Pons (tissue), 1 donor: Measurements from ENCODE around the gene OGFRL1.

Experiments used
- DNase-seq: peaks from one replicate; pipeline ENCODE4 v3.0.0-alpha.2; 2016; ENCODE audit warnings: low spot score

OGFRL1 gene

DNA sequence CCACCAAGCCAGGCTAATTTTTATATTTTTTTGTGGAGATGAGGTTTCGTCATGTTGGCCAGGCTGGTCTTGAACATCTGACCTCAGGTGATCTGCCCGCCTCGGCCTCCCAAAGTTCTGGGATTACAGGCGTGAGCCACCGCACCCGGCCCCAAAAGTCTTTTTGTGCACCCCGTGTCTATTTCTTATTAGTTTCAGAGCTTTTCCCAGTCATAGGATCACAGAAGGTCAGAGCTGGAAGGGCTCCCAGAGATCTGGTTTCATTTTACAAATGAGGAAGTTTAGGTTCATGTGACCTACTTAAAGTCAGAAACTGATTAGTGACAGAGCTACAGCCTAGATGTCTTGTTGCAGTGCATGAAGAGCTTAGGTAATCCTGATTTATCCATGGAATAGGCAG is 1.6 kb upstream of the OGFRL1 start:
- peak; percentile 81 for DNase-seq

DNA sequence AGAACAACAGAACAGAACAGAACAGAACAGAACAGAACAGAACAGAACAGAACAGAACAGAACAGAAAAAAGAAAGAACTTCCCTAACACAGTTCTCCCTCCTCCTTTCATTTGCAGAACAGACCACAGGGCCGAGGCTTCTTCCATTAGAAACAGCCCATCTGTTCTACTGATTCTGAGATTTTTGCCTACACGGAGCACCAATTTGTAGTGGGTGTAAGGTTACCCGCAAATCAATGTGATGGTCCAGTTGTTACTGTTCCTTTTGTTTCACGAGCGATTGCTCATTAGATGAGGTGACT is 734 bp upstream of the OGFRL1 start:
- DNase-seq, result no peak

DNA sequence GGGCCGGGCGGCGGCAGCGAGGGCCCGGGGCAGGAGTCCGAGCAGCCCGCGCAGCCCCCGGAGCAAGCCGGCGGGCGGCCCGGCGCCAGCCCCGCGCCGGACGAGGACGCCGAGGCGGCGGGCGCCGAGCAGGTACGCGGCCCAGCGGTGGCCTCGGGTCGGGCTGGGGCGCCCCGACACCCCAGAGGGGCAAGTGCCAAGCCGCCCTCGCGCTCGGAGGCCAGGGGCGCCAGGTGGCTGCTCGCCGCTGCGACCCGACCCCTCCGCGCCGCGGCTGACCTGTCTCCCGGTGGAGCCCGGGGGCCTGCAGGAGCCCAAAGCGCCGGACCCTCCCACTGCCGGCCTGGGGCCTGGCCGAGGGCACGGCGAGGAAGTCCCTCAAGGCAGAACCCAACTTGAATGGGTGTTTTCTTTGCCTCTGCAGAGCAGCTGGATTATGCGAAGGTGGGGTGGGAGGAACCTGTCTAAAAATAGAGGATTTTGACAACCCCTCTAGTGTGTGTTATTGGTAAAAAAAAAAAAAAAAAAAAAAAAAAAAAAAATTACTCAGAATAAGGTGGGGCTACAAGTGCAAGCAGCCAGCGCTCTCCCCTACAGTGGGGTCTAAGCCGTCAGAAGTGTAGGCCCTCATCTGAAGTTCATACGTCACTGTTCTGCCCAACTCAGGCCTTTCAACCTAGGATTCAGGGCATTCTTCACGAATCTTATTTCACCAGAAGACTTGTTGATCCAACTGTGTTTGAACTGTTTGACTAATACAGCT is 609 bp downstream of the OGFRL1 start:
- DNase-seq, result peak; percentile 43

DNA sequence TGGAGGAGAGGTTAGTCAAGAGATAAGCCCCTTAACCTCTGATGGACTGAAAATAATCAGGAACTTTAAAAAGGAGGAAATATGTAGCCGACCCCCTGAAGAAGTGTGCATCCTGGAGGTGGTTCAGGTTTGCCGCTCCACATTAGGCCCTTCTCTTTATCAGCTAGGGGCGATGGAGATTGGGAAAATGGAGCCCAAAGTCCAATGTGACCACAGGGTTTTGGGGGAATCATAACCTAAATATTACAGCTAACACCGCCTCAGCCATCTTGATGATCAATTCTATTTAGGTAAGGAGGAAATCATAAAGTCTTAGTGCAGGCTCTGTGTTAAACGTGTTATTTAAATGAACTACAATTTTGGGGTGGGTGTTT is 1.2 kb downstream of the OGFRL1 start:
- DNase-seq, result no peak

DNA sequence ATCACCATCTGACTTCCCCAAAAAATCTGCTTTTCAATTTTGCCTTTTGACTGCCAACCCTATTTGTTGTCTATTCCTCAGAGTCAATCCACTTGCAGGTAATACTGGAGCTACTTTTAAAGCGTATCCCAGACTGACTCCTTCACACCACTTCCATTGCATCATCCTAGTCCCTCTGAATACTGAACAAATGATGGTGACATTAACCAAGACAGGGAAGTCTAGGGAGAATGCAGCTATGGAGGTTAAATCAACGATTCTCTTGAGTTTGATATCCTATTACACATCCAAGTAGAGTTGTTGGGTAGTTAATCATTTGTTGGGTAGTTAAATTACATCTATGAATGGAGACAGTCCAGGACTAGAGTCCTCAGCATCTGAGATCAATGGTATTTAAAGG is 2.0 kb downstream of the OGFRL1 start:
- peak; percentile 31 for DNase-seq

DNA sequence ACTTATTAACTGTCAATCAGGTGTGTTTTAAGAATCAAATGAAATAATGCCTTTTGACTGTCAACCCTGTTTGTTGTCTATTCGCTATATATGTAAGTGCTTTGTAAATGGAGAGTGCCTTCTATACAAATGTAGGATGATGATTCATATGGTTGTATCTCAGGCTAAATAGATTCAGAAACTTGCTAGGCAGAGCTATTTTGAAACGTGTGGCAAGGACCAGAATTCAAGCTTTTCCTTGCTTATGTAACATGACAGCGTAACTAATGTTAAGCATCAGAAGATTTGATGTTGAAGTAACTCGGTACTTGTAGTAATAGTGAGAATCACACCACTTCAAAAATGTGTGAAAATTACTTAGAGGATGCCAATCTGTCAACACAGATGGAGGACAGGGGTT is 3.4 kb downstream of the OGFRL1 start:
- peak; percentile 40 for DNase-seq

DNA sequence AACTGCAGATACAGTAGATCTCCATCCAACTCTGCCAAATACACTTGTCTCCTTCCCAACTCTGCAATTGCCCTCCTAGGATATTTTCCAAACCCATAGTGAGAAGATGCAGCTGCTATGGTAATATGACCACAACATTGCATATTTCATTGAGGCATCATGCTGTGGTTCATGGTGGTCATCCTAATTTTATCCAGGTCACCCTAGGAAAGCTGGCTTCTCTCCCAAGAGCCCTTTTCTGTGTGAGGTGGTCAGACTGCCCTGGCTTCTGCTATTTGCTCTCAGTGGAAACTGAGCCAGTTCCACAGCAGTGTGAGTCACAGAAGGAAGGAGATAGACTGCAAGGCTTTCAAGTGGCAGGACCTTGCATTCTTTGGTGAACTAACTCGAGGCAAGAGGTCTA is 5.5 kb downstream of the OGFRL1 start:
- peak; percentile 66 for DNase-seq

DNA sequence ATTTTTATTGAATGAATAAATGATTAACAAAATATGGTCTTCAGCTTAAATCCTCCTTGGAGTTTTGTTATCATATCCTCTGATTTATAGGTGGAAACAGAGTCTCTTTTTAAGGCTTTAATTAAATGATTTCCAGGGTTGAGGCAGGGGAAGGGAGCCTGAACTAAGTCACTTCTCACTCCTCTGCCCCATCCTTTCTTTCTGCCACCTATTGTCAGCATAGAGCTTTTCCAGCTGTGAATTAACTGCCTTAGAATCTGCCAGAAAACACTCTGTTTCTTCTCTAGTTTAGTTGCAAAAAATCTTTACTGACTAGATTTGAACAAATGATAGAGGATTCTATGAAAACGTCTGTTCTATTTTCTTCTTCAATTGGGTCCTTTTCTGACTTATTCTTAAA is 9.8 kb downstream of the OGFRL1 start:
- no peak for DNase-seq

DNA sequence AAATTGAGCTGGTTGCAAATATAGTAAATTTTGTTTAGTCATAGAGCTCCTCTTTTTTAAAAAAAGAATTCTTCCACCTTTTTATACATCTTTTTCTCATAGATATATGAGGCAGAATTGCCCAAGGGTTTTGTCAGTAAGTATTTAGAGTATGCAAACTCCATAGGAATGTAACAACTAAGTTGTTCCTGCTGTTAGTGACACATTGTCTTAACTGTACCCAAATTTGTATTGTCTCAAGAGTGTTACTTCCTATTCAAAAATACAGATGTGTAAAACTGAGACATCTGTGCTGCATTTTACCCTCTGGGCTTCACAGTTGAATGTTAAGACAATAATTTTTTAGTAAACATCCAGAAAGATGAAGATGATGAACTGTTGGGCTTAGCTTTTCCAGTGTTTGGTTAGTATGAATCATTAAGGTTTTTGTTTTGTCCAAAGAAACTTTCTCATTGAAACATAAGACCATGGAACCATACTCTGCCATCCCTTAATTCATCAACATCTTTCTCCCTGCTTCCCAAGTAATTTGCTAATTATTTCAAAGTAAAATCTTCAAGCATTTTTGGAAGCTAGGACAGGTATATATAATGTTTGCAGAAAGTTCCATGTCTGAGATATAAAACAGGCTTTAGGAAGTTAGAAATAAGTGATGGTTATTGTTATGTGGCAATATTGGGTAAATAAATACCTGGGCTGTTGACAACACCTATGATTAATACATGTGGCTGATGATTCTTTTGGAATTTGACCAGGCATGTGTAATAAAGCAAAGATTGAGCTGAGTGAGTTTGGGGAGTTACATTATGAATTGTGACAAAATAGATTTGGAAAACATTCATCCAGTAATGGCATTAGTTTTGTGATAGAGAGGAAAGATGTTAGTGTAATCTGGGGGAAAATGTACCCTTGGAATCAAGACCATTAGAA is 11.2 kb downstream of the OGFRL1 start:
- no peak for DNase-seq

DNA sequence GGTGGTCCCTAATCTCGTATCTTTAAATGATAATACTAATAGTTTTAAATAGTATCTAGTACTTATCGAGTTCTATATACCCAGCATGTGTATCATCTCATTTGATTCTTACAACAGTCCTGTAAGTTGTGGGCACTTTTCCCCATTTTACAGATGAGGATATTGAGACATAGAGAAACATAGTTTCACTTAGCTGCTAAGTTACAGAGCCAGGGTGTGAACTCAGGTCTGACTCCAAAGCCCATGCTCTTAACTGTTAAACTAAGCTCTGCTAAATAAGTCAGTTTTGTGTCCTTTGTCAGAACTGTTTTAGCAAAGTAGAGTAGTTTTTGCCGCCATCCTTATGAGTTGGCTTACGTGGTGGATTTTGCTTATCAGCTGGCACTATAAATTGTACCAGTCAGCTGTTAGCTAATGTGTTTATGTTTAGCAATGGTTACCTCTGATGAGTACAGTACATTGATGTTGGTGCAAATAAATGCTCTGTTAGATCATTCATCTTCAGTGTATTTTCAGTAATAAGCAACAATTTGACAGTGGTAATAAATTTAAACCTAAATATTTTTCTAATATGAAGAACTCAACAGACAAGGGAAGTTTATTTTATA is 12.1 kb downstream of the OGFRL1 start:
- DNase-seq, result no peak

DNA sequence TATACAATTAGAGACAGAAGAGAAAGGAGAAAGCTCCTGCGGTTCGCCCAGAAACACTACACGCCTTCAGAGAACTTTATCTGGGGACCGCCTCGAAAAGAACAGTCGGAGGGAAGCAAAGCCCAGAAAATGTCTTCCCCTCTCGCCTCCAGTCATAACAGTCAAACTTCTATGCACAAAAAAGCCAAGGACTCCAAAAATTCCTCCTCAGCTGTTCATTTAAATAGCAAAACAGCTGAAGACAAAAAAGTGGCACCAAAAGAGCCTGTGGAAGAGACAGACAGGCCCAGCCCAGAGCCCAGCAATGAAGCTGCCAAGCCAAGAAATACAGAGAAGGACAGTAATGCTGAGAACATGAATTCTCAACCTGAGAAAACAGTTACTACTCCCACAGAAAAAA is 12.9 kb downstream of the OGFRL1 start:
- DNase-seq, result no peak

DNA sequence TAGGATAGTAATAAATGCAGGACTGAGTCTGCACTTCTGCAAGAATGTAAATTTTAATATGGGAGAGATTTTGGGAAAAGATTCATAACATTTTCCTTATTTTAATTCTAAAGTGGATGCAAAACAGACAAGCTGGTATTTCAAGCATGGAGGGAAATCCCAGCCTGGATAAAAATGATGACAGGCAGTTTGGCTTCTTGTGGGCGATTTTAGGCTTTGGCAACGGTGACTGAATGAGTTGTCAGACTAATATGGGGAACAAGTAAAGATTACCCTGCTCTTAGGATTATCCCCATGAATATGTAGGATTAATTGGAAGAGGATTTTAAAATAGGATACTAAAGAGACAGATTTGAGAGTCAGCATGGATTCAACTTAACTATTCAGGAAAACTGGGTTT is 21.0 kb downstream of the OGFRL1 start:
- DNase-seq, result no peak

DNA sequence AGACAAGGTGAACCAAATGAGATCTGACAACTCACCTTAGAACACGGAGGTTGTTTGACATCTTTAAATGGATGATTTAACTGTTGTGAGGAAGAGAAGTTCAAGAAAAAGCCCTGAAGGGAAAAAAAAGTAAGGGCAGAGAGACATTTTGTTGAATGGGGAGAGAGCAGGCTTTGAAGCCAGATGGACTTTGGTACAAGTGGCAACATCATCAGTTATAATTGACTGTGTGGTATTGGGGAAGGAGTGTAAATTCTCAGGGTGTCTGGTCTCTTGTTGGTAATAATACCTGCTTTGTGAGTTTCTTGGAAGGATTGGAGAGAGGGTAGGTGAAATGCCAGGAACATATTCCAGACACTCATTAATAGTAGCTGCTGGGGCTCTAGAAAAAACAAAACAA is 21.6 kb downstream of the OGFRL1 start:
- no peak for DNase-seq

DNA sequence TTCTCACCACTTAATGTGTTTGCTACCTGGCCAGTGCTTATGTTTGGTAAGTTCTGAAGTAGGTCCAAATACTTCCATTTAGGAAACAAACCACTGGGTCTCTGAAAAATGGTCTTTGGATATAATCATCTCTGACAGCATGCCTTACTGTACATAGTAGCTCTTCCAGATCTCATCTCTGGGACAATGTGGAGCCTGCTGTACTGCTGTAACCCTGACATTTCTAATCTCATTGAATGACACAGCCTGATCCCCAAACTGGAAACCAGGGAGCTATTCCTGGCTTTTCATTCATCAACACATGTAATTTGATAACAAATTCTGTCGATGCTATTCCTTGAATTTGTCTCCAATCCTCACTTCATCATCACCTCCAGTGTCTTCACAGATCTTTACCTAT is 23.5 kb downstream of the OGFRL1 start:
- no peak for DNase-seq

DNA sequence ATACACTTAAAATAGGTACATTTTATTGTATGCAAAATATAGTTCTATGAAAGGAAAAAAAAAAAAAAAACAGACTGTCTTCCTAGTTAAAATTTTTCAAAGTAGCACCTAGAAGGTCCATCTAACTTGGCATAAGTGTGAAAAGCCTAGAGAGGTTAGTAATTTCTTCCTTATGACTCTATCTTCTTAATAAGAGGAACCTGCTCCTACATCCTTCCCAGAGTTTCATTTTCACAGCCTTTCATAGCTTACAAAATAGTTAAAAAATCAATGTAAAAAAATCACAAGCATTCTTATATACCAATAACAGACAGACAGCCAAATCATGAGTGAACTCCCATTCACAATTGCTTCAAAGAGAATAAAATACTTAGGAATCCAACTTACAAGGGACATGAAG is 28.8 kb downstream of the OGFRL1 start:
- no peak for DNase-seq

DNA sequence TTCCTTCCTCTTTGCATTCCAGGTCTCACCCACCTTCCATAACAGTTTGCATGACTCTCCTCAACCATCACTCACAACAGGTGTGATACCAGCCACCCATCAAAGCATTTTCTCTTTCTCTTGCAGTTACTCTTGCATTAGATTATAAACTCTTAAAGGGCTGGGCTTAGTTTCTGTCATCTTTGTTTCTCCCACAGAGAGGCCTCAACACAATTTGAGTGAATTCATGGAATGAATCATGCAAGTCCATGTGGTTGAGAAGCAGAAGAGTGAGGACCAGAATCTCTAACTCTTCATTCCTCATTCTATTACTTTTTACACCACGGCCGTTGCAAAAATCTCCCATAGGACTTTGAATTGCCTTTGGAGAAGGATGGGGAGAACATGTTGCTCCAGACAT is 31.4 kb downstream of the OGFRL1 start:
- no peak for DNase-seq

DNA sequence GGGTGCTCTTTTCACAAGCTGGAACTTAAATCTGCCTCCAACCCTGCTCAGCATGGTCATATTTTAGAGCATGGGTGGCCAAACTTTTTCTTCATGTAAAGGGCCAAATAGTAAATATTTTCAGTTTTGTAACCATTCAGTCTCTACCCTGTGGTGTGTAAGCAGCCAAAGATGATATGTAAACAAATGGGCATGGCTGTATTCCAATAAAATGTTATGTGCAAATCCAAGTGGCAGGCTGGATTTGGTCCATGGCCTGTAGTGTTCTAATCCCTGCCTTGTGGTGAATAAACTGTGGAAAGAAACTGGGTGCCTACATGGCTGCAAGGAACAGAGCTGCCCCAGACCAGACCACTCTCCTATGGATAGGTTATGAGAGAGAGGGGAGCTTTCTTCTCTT is 32.7 kb downstream of the OGFRL1 start:
- DNase-seq, result no peak

DNA sequence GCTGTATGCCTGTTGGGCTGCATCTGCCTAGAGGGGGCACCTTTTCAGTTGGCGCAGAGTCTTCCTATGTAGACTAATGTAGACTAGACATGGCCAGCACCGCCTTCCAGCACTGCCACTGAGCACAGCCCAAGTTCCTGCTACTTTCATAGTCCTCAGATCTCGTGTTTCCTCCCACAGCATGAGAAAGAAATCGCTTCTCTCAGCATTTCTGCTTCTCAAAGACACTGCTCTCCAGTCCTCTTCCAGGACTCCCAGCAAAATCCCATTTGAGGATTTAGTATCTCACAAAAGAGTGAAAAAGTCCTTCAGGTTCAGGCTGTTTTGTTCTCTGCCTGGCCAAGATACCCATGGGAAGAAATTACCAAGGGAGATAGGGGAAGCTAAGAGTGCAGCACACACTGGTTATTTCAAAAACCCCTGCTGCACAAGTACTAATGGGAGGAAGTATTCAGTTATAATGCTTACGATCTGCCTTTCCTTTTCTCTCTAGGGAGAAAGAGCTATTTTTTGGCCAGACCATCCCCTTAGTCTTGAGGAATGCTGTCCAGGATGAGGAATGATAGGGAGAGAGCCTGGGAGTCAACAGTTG is 35.7 kb downstream of the OGFRL1 start:
- peak; percentile 64 for DNase-seq

DNA sequence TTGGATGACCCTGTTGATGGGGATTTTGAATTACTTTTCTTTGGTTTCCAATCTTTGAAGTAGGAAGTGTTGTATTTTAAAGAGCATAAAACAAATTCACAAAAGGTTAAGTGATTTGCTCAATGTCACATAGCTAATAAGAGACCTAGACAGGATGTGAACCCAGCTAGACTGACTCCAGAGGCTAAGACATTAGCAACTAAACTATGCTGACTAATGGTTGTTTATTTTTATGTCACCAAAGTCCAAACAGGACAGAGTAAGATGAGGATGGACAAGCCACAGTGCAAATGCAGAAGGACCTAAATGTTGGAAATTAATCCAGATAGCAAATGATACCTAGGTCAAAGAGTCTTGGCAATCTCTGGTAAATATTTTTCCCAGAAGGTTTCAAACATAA is 38.0 kb downstream of the OGFRL1 start:
- DNase-seq, result no peak

DNA sequence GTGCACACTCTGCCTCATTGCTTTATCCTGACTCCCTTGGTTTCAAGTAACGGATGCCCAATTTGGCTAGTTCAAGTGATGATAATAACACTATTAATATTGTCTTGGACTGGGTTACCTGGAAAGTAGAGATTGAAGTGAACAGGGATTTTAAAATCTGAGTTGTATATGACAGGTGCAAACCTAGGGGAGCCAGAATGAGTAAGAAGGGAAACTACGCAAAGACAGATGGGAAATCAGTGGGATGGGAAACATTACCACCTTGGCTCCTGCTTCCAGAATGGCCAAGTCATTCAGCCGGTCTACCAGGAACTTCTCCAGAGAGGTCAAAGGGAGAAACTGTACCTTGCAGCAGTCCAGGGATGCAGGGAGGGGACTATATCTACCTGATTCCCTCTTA is 41.9 kb downstream of the OGFRL1 start:
- DNase-seq, result no peak

DNA sequence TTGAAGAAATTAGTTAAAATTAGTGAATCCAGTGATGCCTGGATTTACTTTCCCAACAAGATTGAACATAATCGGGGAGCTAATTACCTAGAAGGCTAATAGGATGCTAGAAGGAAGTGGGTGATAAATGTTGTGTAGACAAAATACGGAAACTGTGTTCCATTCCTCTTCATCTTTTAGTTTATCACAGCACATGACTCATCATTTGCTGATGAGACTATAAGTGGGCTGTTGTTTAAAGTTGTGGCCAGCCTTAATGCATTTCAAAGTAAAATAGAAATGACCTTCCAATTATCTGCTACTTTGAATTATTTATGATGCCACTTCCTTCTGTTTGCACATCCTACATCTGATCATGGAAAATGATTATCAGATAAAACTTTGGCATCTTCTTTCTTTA is 43.4 kb downstream of the OGFRL1 start:
- DNase-seq, result no peak

DNA sequence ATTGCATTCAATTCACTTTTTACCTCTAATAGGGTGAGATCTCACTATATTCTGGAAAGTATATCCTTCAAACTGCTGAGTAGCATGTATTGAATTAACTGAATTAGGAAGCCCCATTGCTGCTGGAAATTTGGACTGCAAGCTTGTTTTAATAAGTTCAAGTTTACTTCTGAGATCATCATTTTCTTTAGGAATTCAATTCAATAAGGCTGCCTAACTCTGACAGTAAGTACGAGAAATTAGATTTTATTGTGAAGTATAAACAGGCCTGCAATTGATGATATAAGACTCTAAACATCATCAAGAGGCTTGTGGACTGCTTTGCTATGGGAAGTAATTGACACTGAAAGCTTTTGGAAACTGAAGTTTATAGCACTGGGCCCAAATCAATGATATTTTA is 44.4 kb downstream of the OGFRL1 start:
- DNase-seq, result no peak

DNA sequence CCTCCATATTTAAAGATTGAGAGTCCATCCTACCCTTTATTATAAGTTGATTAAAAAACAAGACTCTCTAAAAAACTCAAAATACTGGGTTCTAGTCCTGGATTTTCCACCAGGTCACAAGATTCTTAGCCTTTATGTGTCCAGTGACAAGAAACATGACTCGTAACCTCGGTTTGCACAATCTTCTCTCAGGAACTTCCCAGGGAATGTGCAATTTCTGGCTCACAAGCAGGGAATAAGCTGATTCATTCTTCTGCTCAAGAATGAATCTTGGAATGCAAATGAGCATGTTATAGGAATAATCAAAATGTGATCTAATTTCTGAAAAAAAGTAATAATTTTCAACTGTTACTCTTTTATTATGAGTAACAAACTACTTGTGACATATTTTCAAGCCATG is 45.1 kb downstream of the OGFRL1 start:
- no peak for DNase-seq
